Left lung (tissue), 10 donors: Measurements from ENCODE around the gene LRP4. TPM values are rescaled to one million over a fixed set of nuclear protein-coding genes. Genes with fewer than 3 reads are reported as not detected.

Experiments
- ATAC-seq: fragments of 200-7000 bp; cut with Tn5 transposase; one replicate; pipeline ENCODE4 v1.9.1; 2020; ENCODE audit warnings: moderate library complexity
- DNase-seq, 4 donors: peaks; one replicate each; pipeline ENCODE4 v3.0.0-alpha.2; 2013 to 2020
- H3K27ac ChIP-seq, 2 donors: fragments of 200-600 bp; sonication (generic) in 1 of 2; one replicate each; pipeline versions ENCODE4 v1.5.0 to v1.8.0; 2020 to 2021
- H3K27me3 ChIP-seq, 2 donors: fragments of 200-600 bp; sonication (generic) in 1 of 2; one replicate each; pipeline versions ENCODE4 v1.5.0 to v1.8.0; 2020 to 2021
- H3K36me3 ChIP-seq, 2 donors: fragments of 200-600 bp; sonication (generic) in 1 of 2; one replicate each; pipeline versions ENCODE4 v1.5.0 to v1.8.0; 2020 to 2021
- H3K4me1 ChIP-seq, 2 donors: fragments of 200-600 bp; one replicate each; pipeline ENCODE4 v1.8.0; 2021
- H3K4me3 ChIP-seq, 2 donors: fragments of 200-600 bp; sonication (generic) in 1 of 2; one replicate each; pipeline versions ENCODE4 v1.5.0 to v1.8.0; 2020 to 2021; ENCODE audit warnings: mild to moderate bottlenecking in 1 of 2
- H3K9me3 ChIP-seq, 2 donors: fragments of 200-600 bp; sonication (generic) in 1 of 2; one replicate each; pipeline versions ENCODE4 v1.5.0 to v1.8.0; 2020 to 2021
- CTCF ChIP-seq, 2 donors: fragments of 200-600 bp; sonication (generic) in 1 of 2; IDR thresholded peaks; one replicate each; pipeline versions ENCODE4 v1.5.0 to v1.8.0; 2021; ENCODE audit warnings: antibody characterized with exemption in 2 of 2
- intact Hi-C, 2 donors: fragments of 100-400 bp; cut with DNase I; formaldehyde crosslinking; loops; one replicate each; pipeline versions ENCODE4 v1.11.2 to v1.14.2; 2022
- polyA plus RNA-seq, 6 donors: library from polyadenylated mRNA; unstranded; fragments of 120-200 nt; gene quantifications; one replicate each; pipeline ENCODE4 v1.2.1, GENCODE V29; 2013; ENCODE audit not compliant: insufficient read length in 6 of 6
- total RNA-seq, 2 donors: library from RNA; stranded (reverse); fragmentation: NEBNext Ultra II Directional; extraction: Animal tissue kit (Norgen Biotek cat#: 25700); gene quantifications; one replicate each; pipeline ENCODE4 v1.2.1, GENCODE V29; 2021
- donor health status: DM: no; HTN: yes; CAD: no.
- donor health status: DM: no; HTN: no; CAD: no.

LRP4 gene
- total and polyA plus RNA-seq, 8 donors: 4.9 to 30.8 (median 25.6) TPM

- no peak for ATAC-seq
- Histone ChIP-seq H3K36me3 (no peaks in the 10 kb centered on the region), H3K27ac (no peak overlapping the region), H3K27me3 (no peaks in the 10 kb centered on the region), H3K9me3 (no peaks in the 10 kb centered on the region), H3K4me3 (no peak overlapping the region), H3K4me1 (peaks cover 0 to 12% of the 10 kb centered on the region in 2 donors)
- intact Hi-C loops: no loop called here
- DNase-seq: no peak
- no peak for TF ChIP-seq CTCF (IDR thresholded peaks at IDR 0.05)
Measured at GRCh38 chr11:46838501-46838900, 79.8 kb downstream of the LRP4 start.

GRCh38 chr11:46837860-46838259 is 80.5 kb downstream of the LRP4 start:
- peaks cover 0 to 9% of the 10 kb centered on the region in 2 donors for H3K4me1 ChIP-seq
- ATAC-seq (no peak), DNase-seq (no peak)
- H3K9me3 ChIP-seq: no peaks in the 10 kb centered on the region
- H3K27ac ChIP-seq: no peak overlapping the region
- TF ChIP-seq CTCF (IDR thresholded peaks at IDR 0.05): no peak
- no peaks in the 10 kb centered on the region for H3K27me3 ChIP-seq
- H3K36me3 ChIP-seq: no peaks in the 10 kb centered on the region
- H3K4me3 ChIP-seq: no peak overlapping the region
- intact Hi-C loops: no loop called here

GRCh38 chr11:46836870-46837269 is 81.5 kb downstream of the LRP4 start:
- intact Hi-C loops: no loop called here

GRCh38 chr11:46836431-46836830 is 81.9 kb downstream of the LRP4 start:
- Histone ChIP-seq H3K4me1 (peaks cover 0 to 9% of the 10 kb centered on the region in 2 donors), H3K4me3 (no peak overlapping the region), H3K36me3 (no peaks in the 10 kb centered on the region), H3K9me3 (no peaks in the 10 kb centered on the region), H3K27me3 (no peaks in the 10 kb centered on the region), H3K27ac (no peak overlapping the region)
- ATAC-seq (no peak), DNase-seq (no peak)
- TF ChIP-seq CTCF (IDR thresholded peaks at IDR 0.05): no peak
- intact Hi-C loops: no loop called here

More at GRCh38 chr11:46836870-46837269, 81.5 kb downstream of the LRP4 start:
- no peaks in the 10 kb centered on the region for H3K36me3 ChIP-seq
- no peak overlapping the region for H3K4me3 ChIP-seq
- no peaks in the 10 kb centered on the region for H3K27me3 ChIP-seq
- DNase-seq: no peak
- peaks cover 0 to 9% of the 10 kb centered on the region in 2 donors for H3K4me1 ChIP-seq
- no peaks in the 10 kb centered on the region for H3K9me3 ChIP-seq
- no peak overlapping the region for H3K27ac ChIP-seq
- TF ChIP-seq CTCF (IDR thresholded peaks at IDR 0.05): no peak
- no peak for ATAC-seq

GRCh38 chr11:46835897-46836296 is 82.5 kb downstream of the LRP4 start:
- Histone ChIP-seq H3K27me3 (no peaks in the 10 kb centered on the region), H3K4me1 (peaks cover 0 to 9% of the 10 kb centered on the region in 2 donors), H3K4me3 (no peak overlapping the region), H3K9me3 (no peaks in the 10 kb centered on the region), H3K36me3 (no peaks in the 10 kb centered on the region), H3K27ac (no peak overlapping the region)
- no peak for TF ChIP-seq CTCF (IDR thresholded peaks at IDR 0.05)
- no peak for DNase-seq
- intact Hi-C loops: no loop called here
- ATAC-seq: no peak
